ENCODE results near the gene DOK6.
"Not testable (repeated sequence)": the region's sequence is repeated elsewhere in the genome, so short reads cannot be mapped to it uniquely, and the experiment has no call there.

Gene DOK6

DNA sequence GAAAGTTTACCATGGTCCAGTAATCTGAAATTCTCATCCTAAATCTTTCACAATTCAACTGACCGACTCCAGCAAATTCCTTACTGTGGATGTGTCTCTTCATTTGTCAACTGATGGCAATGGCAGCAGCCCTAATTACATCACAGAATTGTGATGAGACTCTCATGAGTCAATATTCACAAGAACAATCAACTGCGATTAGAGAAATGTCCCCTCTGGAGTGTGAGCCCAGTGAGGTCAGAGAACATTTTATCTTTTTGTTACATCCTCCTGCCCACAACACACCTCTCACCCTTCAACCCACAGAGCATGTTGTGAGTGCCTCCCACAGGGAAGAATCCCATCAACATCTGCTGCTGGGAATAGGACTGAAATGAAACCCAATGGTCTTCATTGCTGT, 473.4 kb downstream of the DOK6 start:
- no peak overlapping the region for H2BK120ac ChIP-seq (ENCODE audit: insufficient read depth, low read length, poor library complexity)
- H2AK5ac ChIP-seq (ENCODE audit: low read length), result no peak overlapping the region
- H3K9me3 ChIP-seq (ENCODE audit: insufficient read depth, low read depth, low read length), result no peaks in the 10 kb centered on the region

DNA sequence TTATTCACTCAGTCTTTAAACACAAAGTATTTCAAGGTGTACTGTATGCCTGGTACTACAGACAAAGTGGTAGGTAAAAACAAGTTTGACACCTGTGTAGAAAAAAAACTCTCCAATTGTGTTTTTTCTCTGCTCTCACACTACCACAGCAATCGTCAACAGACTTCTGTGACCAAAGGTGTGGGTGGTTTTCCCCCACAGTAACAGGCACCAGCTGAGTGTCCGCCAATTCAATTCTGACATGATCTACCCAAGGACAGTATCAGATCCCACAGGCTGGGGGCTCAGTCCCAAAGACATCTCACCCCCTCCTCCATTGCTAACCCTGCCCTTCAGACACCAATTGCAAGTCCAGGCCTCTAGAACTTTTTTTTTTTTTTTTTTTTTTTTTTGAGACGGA, 475.8 kb downstream of the DOK6 start:
- H3K4me2 ChIP-seq (ENCODE audit: low read length), result no peak overlapping the region
- H2BK12ac ChIP-seq (ENCODE audit: low read length), result no peak overlapping the region
- no peak for DNase-seq
- H2AFZ ChIP-seq (ENCODE audit: insufficient read depth, low read length, poor library complexity), result no peak overlapping the region
- H3K4me1 ChIP-seq (ENCODE audit: control insufficient read depth in 1 of 2, insufficient read depth in 2 of 2, low read length in 2 of 2), result no peaks in the 10 kb centered on the region
- H4K12ac ChIP-seq (ENCODE audit: low read depth, low read length), result no peak overlapping the region
- no peaks in the 10 kb centered on the region for H3K79me1 ChIP-seq (ENCODE audit: low read length)
- no peaks in the 10 kb centered on the region for H3K79me2 ChIP-seq (ENCODE audit: control insufficient read depth, insufficient read depth, low read length, poor library complexity)
- no peak overlapping the region for H3K9ac ChIP-seq (ENCODE audit: low read length)
- H3K23ac ChIP-seq (ENCODE audit: low read length), result no peak overlapping the region
- H3K9me3 ChIP-seq (ENCODE audit: insufficient read depth, low read depth, low read length), result no peaks in the 10 kb centered on the region
- no peaks in the 10 kb centered on the region for H3K36me3 ChIP-seq (ENCODE audit: control insufficient read depth in 1 of 2, insufficient read depth in 2 of 2, low read length in 2 of 2)
- no peak overlapping the region for H3K4ac ChIP-seq (ENCODE audit: low read depth, low read length)
- WGBS (ENCODE audit: extremely low coverage, insufficient coverage, insufficient read length), result no CpG with 5 or more reads among the region's 3 CpGs
- no peak overlapping the region for H3K4me3 ChIP-seq (ENCODE audit: low read depth, low read length)
- H3K27me3 ChIP-seq (ENCODE audit: insufficient read depth, low read length), result no peaks in the 10 kb centered on the region
- H4K8ac ChIP-seq (ENCODE audit: low read depth, low read length), result no peak overlapping the region
- H3K18ac ChIP-seq (ENCODE audit: low read length), result no peak overlapping the region
- no peak overlapping the region for H2AK5ac ChIP-seq (ENCODE audit: low read length)
- H4K91ac ChIP-seq (ENCODE audit: low read depth, low read length), result no peak overlapping the region
- no peak overlapping the region for H2BK120ac ChIP-seq (ENCODE audit: insufficient read depth, low read length, poor library complexity)
- H3K27ac ChIP-seq (ENCODE audit: low read depth, low read length), result no peak overlapping the region
- no peak overlapping the region for H2BK5ac ChIP-seq (ENCODE audit: low read depth, low read length, poor library complexity)
- no peak overlapping the region for H3K14ac ChIP-seq (ENCODE audit: low read length)

More for the DNA sequence above, 473.4 kb downstream of the DOK6 start:
- no peak overlapping the region for H3K18ac ChIP-seq (ENCODE audit: low read length)
- no peaks in the 10 kb centered on the region for H3K27me3 ChIP-seq (ENCODE audit: insufficient read depth, low read length)
- no peak overlapping the region for H3K14ac ChIP-seq (ENCODE audit: low read length)
- no peak overlapping the region for H3K9ac ChIP-seq (ENCODE audit: low read length)
- DNase-seq, result no peak
- no peaks in the 10 kb centered on the region for H3K4me1 ChIP-seq (ENCODE audit: control insufficient read depth in 1 of 2, insufficient read depth in 2 of 2, low read length in 2 of 2)
- H4K91ac ChIP-seq (ENCODE audit: low read depth, low read length), result no peak overlapping the region
- H3K4ac ChIP-seq (ENCODE audit: low read depth, low read length), result no peak overlapping the region
- no CpG with 5 or more reads among the region's 2 CpGs for WGBS (ENCODE audit: extremely low coverage, insufficient coverage, insufficient read length)
- H2BK5ac ChIP-seq (ENCODE audit: low read depth, low read length, poor library complexity), result no peak overlapping the region
- H2AFZ ChIP-seq (ENCODE audit: insufficient read depth, low read length, poor library complexity), result no peak overlapping the region
- H3K4me3 ChIP-seq (ENCODE audit: low read depth, low read length), result no peak overlapping the region
- no peak overlapping the region for H3K23ac ChIP-seq (ENCODE audit: low read length)
- no peaks in the 10 kb centered on the region for H3K79me1 ChIP-seq (ENCODE audit: low read length)
- no peaks in the 10 kb centered on the region for H3K36me3 ChIP-seq (ENCODE audit: control insufficient read depth in 1 of 2, insufficient read depth in 2 of 2, low read length in 2 of 2)
- no peak overlapping the region for H2BK12ac ChIP-seq (ENCODE audit: low read length)
- H3K79me2 ChIP-seq (ENCODE audit: control insufficient read depth, insufficient read depth, low read length, poor library complexity), result no peaks in the 10 kb centered on the region
- no peak overlapping the region for H3K27ac ChIP-seq (ENCODE audit: low read depth, low read length)
- no peak overlapping the region for H3K4me2 ChIP-seq (ENCODE audit: low read length)
- no peak overlapping the region for H4K8ac ChIP-seq (ENCODE audit: low read depth, low read length)
- no peak overlapping the region for H4K12ac ChIP-seq (ENCODE audit: low read depth, low read length)

DNA sequence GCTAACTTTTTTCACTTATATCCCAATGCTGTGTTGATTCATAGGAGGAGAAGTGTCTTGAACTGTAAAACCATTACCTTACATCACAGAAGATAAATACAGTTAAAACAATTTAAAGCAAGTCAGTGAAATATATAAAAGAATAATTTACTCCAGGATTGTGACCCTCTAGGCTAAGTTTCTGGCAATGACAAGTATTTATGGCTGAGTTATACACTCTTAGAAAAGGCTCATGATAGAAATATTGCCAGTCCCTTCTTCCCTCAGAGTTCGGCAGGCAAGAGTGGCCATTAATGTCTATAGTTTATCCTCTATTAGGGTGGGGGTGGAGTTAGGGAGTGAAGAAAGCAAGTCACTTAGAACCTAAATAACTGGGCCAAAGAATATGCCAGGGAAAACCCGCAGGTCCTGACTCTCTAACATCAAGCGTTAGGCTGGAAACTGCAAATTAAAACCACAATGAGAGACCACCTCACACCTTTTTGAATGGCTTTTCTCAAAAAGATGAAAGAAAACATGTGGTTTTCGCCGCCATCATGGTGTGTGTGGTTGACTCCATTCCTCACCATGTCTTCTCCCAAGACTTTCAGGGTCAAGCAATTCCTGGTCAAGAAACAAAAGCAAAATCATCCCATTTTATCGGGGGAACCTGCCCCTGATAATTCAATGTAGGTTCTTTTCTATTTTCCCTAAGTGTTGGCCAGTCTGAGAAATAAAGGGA, 477.7 kb downstream of the DOK6 start:
- no peaks in the 10 kb centered on the region for H3K27me3 ChIP-seq (ENCODE audit: insufficient read depth, low read length)
- no peaks in the 10 kb centered on the region for H3K79me1 ChIP-seq (ENCODE audit: low read length)
- no peak overlapping the region for H3K27ac ChIP-seq (ENCODE audit: low read depth, low read length)
- no peaks in the 10 kb centered on the region for H3K4me1 ChIP-seq (ENCODE audit: control insufficient read depth in 1 of 2, insufficient read depth in 2 of 2, low read length in 2 of 2)
- no peak overlapping the region for H4K12ac ChIP-seq (ENCODE audit: low read depth, low read length)
- H3K18ac ChIP-seq (ENCODE audit: low read length), result no peak overlapping the region
- no peak for DNase-seq
- H4K91ac ChIP-seq (ENCODE audit: low read depth, low read length), result no peak overlapping the region
- no peak overlapping the region for H3K9ac ChIP-seq (ENCODE audit: low read length)
- no CpG with 5 or more reads among the region's 6 CpGs for WGBS (ENCODE audit: extremely low coverage, insufficient coverage, insufficient read length)
- no peak overlapping the region for H3K4ac ChIP-seq (ENCODE audit: low read depth, low read length)
- H2BK12ac ChIP-seq (ENCODE audit: low read length), result no peak overlapping the region
- no peak overlapping the region for H3K4me3 ChIP-seq (ENCODE audit: low read depth, low read length)
- H3K9me3 ChIP-seq (ENCODE audit: insufficient read depth, low read depth, low read length), result no peaks in the 10 kb centered on the region
- H3K4me2 ChIP-seq (ENCODE audit: low read length), result no peak overlapping the region
- H2AFZ ChIP-seq (ENCODE audit: insufficient read depth, low read length, poor library complexity), result no peak overlapping the region
- H3K14ac ChIP-seq (ENCODE audit: low read length), result no peak overlapping the region
- H2BK120ac ChIP-seq (ENCODE audit: insufficient read depth, low read length, poor library complexity), result no peak overlapping the region
- no peaks in the 10 kb centered on the region for H3K79me2 ChIP-seq (ENCODE audit: control insufficient read depth, insufficient read depth, low read length, poor library complexity)
- no peak overlapping the region for H3K23ac ChIP-seq (ENCODE audit: low read length)
- H4K8ac ChIP-seq (ENCODE audit: low read depth, low read length), result no peak overlapping the region
- H2BK5ac ChIP-seq (ENCODE audit: low read depth, low read length, poor library complexity), result no peak overlapping the region
- no peak overlapping the region for H2AK5ac ChIP-seq (ENCODE audit: low read length)
- H3K36me3 ChIP-seq (ENCODE audit: control insufficient read depth in 1 of 2, insufficient read depth in 2 of 2, low read length in 2 of 2), result no peaks in the 10 kb centered on the region

DNA sequence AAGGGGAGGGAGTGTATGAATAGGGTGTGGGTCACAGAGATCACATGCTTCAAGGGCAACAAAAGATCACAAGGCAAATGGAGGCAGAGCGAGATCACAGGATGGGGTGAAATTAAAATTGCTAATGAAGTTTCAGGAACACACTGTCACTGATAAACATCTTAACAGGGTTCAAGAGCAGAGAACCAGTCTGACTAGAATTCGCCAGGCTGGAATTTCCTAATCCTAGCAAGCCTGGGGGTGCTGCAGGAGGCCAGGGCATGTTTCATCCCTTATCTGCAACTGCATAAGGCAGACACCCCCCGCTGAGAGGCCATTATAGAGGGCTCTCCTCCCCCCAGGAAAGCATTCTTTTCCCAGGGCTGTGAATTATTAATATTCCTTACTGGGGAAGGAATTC, 478.4 kb downstream of the DOK6 start:
- H3K4me2 ChIP-seq (ENCODE audit: low read length); H4K91ac ChIP-seq (ENCODE audit: low read depth, low read length); H3K79me1 ChIP-seq (ENCODE audit: low read length); H4K8ac ChIP-seq (ENCODE audit: low read depth, low read length); H2BK120ac ChIP-seq (ENCODE audit: insufficient read depth, low read length, poor library complexity); H3K4me3 ChIP-seq (ENCODE audit: low read depth, low read length); DNase-seq; H3K9ac ChIP-seq (ENCODE audit: low read length); H3K4me1 ChIP-seq (ENCODE audit: control insufficient read depth in 1 of 2, insufficient read depth in 2 of 2, low read length in 2 of 2); H3K18ac ChIP-seq (ENCODE audit: low read length); H4K12ac ChIP-seq (ENCODE audit: low read depth, low read length); H3K23ac ChIP-seq (ENCODE audit: low read length); H2AFZ ChIP-seq (ENCODE audit: insufficient read depth, low read length, poor library complexity); H3K9me3 ChIP-seq (ENCODE audit: insufficient read depth, low read depth, low read length); H3K27me3 ChIP-seq (ENCODE audit: insufficient read depth, low read length); H2AK5ac ChIP-seq (ENCODE audit: low read length); H3K79me2 ChIP-seq (ENCODE audit: control insufficient read depth, insufficient read depth, low read length, poor library complexity); H3K36me3 ChIP-seq (ENCODE audit: control insufficient read depth in 1 of 2, insufficient read depth in 2 of 2, low read length in 2 of 2); H2BK5ac ChIP-seq (ENCODE audit: low read depth, low read length, poor library complexity); H3K14ac ChIP-seq (ENCODE audit: low read length); H3K27ac ChIP-seq (ENCODE audit: low read depth, low read length); H3K4ac ChIP-seq (ENCODE audit: low read depth, low read length); H2BK12ac ChIP-seq (ENCODE audit: low read length): not testable (repeated sequence)
- no CpG with 5 or more reads among the region's 3 CpGs for WGBS (ENCODE audit: extremely low coverage, insufficient coverage, insufficient read length)
